NCI-H524 treated with DMSO at 0.1 percent for 48 hours (cell line): ENCODE measurements around the gene WAPL.

ENCODE experiments used
- DNase-seq: peaks from one replicate; lab custom pipeline; 2025; lab: John Stamatoyannopoulos, UW

Gene WAPL

GRCh38 chr10:86524225-86524962 lies 2.8 kb upstream of the WAPL start:
- no peak for DNase-seq

DNA sequence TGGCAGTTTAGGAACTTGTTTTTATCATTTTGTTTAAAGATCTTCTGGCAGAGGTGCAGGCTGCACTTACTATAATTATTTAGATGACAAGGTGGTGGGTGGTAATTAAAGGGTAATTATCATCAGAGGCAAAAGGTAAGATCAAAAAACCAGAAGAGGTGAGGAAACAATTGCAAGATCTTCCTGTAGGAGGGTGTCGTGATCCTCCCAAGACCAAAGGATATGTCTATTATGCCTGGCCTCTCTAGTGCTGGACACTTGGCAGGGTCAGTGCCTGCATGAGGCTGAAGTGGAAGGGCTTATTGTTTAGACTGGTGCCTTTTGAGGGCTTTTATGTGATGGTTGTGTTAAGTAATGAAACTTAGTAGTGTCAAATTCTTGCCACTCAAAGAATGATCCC lies 1.8 kb upstream of the WAPL start:
- no peak for DNase-seq

DNA sequence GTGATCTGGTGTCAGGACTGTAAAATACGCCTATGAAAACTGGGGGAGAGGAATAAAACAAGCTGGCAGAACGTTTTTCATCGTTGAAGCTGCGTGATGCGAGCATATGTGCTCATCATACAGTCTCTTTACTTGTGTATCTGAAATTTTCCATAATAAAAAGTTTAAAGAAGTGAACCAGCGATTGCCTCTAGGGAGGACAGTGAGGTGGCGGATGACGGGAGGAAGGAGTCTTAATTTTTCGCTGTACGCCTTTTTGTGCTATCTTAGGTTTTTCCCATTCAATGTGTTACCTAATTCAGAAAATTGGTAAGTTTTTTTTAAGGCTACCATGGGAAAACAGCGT lies 891 bp upstream of the WAPL start:
- DNase-seq, result no peak

- no peak for DNase-seq
Observed at GRCh38 chr10:86520871-86521677, 518 bp downstream of the WAPL start.

DNA sequence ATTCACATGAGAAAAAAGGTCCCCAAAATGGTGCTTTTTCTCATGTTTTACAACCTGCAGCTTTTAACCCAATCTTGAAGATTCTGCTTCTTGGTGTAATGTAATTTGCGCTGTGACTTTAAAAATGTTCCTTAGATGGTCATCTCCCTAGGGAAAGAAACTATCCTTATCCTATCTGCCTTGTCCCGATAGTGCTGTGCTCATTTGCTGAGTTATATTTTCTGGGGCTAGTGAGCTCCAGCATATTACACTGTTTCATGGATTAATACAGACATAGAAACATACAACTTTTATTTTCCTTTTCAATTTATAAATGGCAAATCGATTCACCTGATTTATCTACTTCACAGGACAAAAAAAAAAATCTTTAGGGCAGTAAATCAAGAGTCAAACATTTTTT lies 2.8 kb downstream of the WAPL start:
- no peak for DNase-seq

DNA sequence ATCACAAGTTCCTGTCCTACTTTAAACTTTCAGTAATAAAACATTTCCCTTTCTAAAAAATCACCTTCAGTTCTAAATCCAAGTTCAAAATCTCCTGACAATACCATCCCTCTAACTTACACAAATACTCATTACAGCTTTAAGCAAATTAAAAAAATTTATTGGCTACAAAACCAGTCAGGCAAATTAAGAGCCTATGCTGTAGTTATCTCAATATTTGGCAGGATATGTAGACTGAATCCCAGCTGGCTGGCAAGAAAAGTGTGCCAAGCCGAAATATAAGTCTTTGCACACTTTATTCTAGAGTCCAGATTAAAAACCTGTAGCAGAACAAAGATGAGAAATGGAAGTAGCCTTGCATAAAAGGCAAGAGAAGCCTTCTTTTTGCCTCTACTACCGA lies 9.5 kb downstream of the WAPL start:
- DNase-seq, result no peak

DNA sequence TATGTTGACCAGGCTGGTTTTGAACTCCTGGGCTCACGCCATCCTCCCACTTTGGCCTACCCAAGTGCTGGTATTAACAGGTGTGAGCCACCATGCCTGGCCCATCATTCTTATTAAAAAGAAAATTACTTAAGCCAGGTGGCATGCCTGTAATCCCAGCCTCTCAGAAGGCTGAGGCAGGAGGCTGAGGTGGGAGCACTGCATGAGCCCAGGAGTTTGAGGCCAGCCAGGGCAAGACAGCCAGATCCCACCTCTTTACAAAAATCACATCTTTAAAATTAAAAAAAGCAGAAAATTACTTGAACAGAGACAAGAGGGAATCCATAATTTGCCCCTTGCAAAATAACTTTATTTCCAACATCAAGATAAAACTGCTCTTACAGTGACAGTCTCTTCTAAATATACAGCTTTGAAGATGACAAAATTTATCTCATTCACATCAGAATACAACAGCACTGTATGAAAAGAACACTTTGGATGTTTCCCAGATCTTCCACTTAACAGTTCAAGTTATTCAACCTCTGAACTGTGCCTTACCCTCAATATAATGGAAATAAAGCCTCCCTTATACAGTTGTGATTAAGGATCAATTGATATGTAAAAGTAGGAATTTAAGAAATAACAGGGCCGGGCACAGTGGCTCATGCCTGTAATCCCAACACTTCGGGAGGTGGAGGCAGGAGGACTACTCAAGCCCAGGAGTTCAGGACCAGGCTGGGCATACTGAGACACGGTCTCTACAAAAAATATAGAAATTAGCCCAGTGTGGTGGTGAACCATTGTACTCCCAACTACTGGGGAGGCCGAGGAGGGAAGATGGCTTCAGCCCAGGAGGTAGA lies 10.3 kb downstream of the WAPL start:
- no peak for DNase-seq

- no peak for DNase-seq
Observed at GRCh38 chr10:86509145-86509544, 12.4 kb downstream of the WAPL start.

GRCh38 chr10:86508217-86508616 lies 13.4 kb downstream of the WAPL start:
- DNase-seq, result no peak

GRCh38 chr10:86506499-86506898 lies 15.1 kb downstream of the WAPL start:
- no peak for DNase-seq

DNA sequence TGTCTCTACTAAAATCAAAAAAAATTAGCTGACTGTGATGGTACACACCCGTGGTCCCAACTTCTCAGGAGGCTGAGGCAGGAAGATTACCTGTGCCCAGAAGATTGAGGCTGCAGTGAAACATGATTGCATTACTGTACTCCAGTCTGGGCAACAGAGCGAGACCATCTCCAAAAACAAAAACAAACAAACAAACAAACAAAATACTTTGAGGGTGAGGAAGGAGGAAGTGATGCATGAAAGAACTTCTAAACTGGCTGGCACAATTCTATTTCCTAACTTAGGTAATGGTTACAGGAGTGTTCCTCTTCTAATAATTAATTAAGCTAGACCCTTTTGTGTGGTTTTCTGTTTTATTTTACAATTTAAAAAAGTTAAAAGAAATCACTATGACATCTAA lies 15.5 kb downstream of the WAPL start:
- DNase-seq, result no peak

GRCh38 chr10:86504510-86504909 lies 17.1 kb downstream of the WAPL start:
- DNase-seq, result no peak

DNA sequence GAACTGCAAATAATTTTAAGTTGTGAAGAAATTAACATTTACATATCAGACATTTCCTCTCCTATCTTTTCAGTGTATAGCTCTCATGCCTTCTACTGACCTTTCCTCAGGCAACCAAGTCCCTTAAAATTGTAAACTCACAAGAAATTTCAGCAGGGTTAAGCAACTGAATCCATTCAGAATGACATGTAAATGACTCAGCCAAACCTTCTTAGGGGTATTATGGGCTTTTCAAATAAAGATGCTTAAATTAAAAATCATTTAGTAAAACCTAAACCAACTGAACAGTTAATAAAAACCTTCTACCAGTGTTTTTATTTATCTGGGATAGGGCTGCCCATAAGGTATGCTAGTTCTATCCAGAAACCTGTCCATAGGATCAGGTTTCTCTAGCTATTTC lies 20.7 kb downstream of the WAPL start:
- DNase-seq, result no peak

DNA sequence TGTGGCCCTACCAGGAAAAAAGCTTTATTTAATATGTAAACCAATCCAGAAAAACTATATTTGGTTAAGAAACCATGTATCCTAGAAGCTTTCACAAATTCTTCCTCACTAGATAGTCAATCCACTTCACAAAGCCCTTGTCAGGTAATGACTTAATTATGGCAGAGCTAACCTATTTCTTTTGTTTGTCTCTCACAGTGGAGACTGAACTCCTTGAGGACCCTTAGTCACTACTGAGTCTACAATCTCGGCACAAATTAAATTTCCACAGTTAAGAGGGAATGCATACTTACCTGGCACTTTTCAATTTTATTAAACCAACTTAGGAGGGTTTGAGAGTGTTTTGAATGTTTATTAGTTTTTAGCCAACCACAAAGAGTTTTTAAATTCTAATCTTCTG lies 23.0 kb downstream of the WAPL start:
- DNase-seq, result no peak

DNA sequence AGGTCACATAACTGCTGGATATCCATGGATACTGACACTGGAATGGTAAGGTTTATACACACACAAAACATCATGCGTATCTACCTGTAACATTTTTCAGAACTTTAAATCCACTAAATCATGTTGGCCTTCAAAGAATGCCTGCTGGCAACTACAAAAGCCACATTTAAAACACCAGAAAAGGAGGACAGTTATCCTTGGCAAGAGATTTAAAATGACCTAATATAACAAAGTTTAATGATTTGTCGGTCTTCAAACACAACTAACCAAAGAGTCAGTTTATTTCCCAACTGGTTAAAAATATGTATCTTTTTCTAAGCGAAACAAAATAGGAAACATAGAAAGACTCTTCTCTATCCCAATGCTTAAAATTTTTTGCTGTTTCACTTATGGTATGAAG lies 24.0 kb downstream of the WAPL start:
- DNase-seq, result no peak

GRCh38 chr10:86489960-86490612 lies 31.5 kb downstream of the WAPL start:
- no peak for DNase-seq

DNA sequence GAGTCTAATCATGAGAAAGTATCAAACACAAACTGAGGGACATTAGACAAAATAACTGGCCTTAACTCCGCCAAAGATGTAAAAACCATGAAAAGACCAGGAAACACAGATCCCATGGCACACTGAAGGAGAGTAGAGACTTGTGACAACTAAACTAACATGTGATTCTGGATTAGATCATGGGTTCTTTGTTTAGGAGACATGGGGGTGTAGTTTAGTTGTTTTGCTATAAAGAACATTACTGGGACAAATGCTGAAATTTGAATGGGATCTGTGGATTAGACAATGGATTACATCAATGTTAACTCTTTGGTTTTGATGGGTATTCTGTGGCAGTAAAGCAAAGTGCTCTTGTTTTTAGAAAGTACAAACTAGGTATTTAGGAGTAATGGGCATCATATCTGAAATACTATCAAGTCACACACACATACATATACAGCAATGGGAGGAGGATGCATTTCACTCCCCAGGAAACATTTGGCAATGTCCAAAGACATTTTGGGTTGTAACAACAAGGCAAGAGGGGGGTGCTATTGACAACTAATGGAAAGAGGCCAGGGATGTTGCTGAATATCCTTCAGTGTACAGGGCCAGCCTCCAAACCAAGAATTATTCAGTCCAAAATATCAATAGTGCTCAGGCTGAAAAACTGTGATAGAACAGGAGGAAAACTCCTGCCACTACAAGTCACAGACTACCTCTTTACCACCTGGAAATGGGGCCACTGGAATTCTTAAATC lies 32.4 kb downstream of the WAPL start:
- DNase-seq, result no peak

DNA sequence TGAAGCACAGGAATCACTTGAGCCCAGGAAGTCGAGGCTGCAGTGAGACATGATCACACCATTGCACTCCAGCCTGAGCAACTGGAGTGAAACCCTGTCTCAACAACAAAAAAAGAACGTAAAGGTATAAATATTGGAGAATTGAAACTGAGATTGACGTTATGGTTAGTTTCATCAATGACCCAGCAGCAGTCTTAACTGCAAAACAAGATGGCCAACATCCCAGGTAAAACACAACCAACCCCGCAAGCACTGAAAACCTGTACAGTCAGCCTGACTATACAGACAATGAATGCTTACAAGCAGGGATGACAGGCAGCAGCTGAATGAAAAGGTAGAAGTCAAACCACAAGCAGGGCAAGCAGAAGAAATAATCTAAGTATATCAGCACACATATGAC lies 34.7 kb downstream of the WAPL start:
- no peak for DNase-seq

- no peak for DNase-seq
Observed at GRCh38 chr10:86483664-86484063, 37.9 kb downstream of the WAPL start.

DNA sequence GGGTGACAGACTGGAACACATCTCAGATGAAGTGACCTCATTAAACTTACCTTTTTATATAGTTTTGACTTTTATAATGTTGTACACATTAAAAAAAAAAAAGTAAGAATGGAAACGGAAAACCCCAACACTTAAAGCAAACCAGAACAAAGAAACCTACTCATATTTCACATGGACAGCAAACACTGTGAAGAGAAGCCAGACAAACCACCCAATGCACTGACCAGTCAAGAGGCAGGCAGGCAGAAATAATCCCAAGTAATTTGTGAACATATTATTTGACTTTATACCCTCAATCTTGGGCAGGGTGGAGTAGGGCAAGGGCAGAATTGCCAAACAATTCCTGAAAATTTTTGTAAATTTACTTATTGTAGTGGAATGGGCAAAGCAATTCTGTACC lies 39.8 kb downstream of the WAPL start:
- DNase-seq, result no peak

DNA sequence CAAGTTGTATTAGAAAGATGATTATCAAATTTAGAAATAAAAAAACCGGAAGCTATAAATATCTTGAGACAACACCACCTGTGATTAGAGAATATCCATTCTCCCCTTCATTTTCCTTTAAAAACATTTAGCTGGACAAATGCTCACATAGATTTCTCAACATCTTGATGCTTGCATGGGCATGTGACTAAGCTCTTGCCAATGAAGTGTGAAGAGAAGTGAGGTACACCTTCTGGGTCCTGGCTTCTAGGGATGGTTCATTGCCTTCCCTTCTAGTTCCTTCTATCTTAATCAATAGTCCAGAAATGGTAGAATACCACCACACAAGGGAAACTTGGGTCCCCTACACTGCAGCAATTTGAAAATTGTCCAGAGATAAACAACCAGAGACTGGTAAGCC lies 41.0 kb downstream of the WAPL start:
- no peak for DNase-seq

DNA sequence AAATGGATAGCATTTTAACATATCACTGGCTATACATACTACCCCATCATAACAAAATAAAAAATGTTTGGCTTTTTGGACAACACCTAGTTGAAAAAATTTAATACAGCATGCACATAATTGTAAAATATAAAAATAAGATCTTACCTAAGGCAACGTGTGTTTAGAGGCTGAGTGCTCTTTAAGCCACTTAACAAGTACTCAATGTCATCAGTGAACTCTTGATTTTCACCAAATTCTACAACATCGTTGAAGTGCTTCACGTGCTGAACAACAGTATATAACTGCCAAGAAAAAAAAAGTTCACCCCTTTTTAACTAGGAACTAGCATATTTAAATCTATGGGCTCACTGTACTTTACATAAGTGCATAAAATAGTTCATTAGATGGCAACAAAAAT lies 49.5 kb downstream of the WAPL start:
- no peak for DNase-seq
